K562 (cell line): Measurements from ENCODE around the gene TMEM132D.

Experiments
- ARID4B ChIP-seq: sonication (generic); formaldehyde crosslinking; IDR thresholded peaks from 2 replicates; pipeline ENCODE4 v1.8.0; 2022; ENCODE audit warnings: mild to moderate bottlenecking, missing genetic modification reagents
- CTCF ChIP-seq, 3 experiments: IDR thresholded peaks in 2 of 3; conservative IDR thresholded peaks in 1 of 3; 2 replicates each; pipeline ENCODE4 v1.5.1; 2011 to 2012; ENCODE audit warnings: low read length in 3 of 3, mild to moderate bottlenecking in 3 of 3, control low read depth in 2 of 3, improper control_type of control experiment in 1 of 3, inconsistent platforms in 1 of 3, low read depth in 1 of 3, mixed read lengths in 1 of 3, moderate library complexity in 1 of 3; ENCODE audit not compliant: insufficient read depth in 2 of 3
- E2F4 ChIP-seq: sonication (generic); formaldehyde crosslinking; IDR thresholded peaks from 2 replicates; pipeline ENCODE4 v1.8.0; 2022; ENCODE audit warnings: mild to moderate bottlenecking, low read depth, missing genetic modification reagents
- ELK1 ChIP-seq: sonication (generic); formaldehyde crosslinking; IDR thresholded peaks from 2 replicates; pipeline ENCODE4 v1.8.1; 2022; ENCODE audit warnings: missing genetic modification reagents
- EZH2 ChIP-seq: IDR thresholded peaks from 2 replicates; pipeline ENCODE4 v1.6.1; 2012; ENCODE audit warnings: low read depth, mild to moderate bottlenecking, inconsistent platforms, low read length, borderline replicate concordance
- JUND ChIP-seq, 2 experiments: IDR thresholded peaks; 2 replicates in 1 of 2; 3 replicates in 1 of 2; pipeline ENCODE4 v1.6.1; 2011; ENCODE audit warnings: borderline replicate concordance in 2 of 2, low read depth in 2 of 2, low read length in 2 of 2, improper control_type of control experiment in 1 of 2, missing biosample characterization in 1 of 2, missing genetic modification characterization in 1 of 2, missing genetic modification reagents in 1 of 2
- MIER1 ChIP-seq: fragments of 450-650 bp; IDR thresholded peaks from 2 replicates; pipeline ENCODE4 v1.6.1; 2016; ENCODE audit warnings: antibody characterized with exemption, mild to moderate bottlenecking, low read depth
- SMARCE1 ChIP-seq: fragments of 450-650 bp; IDR thresholded peaks from 2 replicates; pipeline ENCODE4 v1.7.1; 2016; ENCODE audit warnings: mild to moderate bottlenecking
- ZFP36 ChIP-seq: fragments of 150-350 bp; IDR thresholded peaks from 2 replicates; pipeline ENCODE4 v1.6.1; 2018; ENCODE audit warnings: low read length, low read depth; ENCODE audit not compliant: partially characterized antibody
- ZNF384 ChIP-seq: IDR thresholded peaks from 2 replicates; pipeline ENCODE4 v1.6.1; 2012; ENCODE audit warnings: low read depth, low read length, improper control_type of control experiment

- TF ChIP-seq ZFP36, result no peak
- TF ChIP-seq CTCF (IDR thresholded peaks at IDR 0.05 in 2 of 3, conservative IDR thresholded peaks at IDR 0.05 in 1 of 3; ENCODE audit: insufficient read depth in 2 of 3, low read depth in 1 of 3, low read length in 3 of 3), result no peak
- TF ChIP-seq E2F4 (CRISPR knock-in tag), result no peak
- no peak for TF ChIP-seq MIER1
- TF ChIP-seq JUND (IDR thresholded peaks at IDR 0.05; ENCODE audit: borderline replicate concordance, low read depth, low read length), result no peak
- no peak for TF ChIP-seq JUND (tag; IDR thresholded peaks at IDR 0.05; ENCODE audit: borderline replicate concordance, low read depth, low read length)
- no peak for TF ChIP-seq ZNF384
- TF ChIP-seq EZH2, result no peak
- TF ChIP-seq SMARCE1, result no peak
- no peak for TF ChIP-seq ELK1 (CRISPR knock-in tag)
- no peak for TF ChIP-seq ARID4B (CRISPR knock-in tag)
These were observed 531.5 kb downstream of the TMEM132D start for GRCh38 chr12:129372348-129372747.
